ENCODE data around the gene GRIN3B. TPM values are rescaled to one million over a fixed set of nuclear protein-coding genes. Genes with fewer than 3 reads are reported as not detected.

The GRIN3B gene
- total and polyA plus RNA-seq, 2 of the 4 experiments (the other 2 are of a cell fraction) = under 0.01 to 0.91 TPM

- Histone ChIP-seq H3K27ac (ENCODE audit: insufficient read depth, low read length) (no peak overlapping the region), H2AK9ac (replicated peaks; ENCODE audit: low read depth, low read length, poor library complexity) (no peak overlapping the region), H3K4me3 (ENCODE audit: insufficient read depth, low read depth, low read length) (no peak overlapping the region), H2BK5ac (ENCODE audit: low read depth, low read length, poor library complexity, severe bottlenecking) (peak overlapping the region; percentile 16), H3K9me3 (ENCODE audit: control insufficient read depth, insufficient read depth, low read length) (no peaks in the 10 kb centered on the region), H2BK15ac (ENCODE audit: low read depth, low read length) (no peak overlapping the region), H3K27me3 (ENCODE audit: control insufficient read depth, insufficient read depth, low read length) (no peaks in the 10 kb centered on the region), H2BK20ac (ENCODE audit: low read depth, low read length) (no peak overlapping the region), H3K23ac (ENCODE audit: low read depth, low read length) (no peak overlapping the region), H3K79me1 (ENCODE audit: low read depth in 1 of 2, low read length in 2 of 2) (peaks cover 6 to 34% of the 10 kb centered on the region in 2 experiments; a peak in 3 of 4 replicates), H3K9me1 (ENCODE audit: insufficient read depth, low read length) (no peaks in the 10 kb centered on the region), H4K8ac (ENCODE audit: low read depth in 2 of 2, low read length in 2 of 2) (no peak overlapping the region), H4K91ac (ENCODE audit: insufficient read depth, low read depth, low read length) (no peak overlapping the region), H3K4me2 (ENCODE audit: low read depth, low read length) (no peak overlapping the region), H3K36me3 (ENCODE audit: control insufficient read depth, insufficient read depth, low read length) (peaks cover 42% of the 10 kb centered on the region), H4K5ac (ENCODE audit: low read depth, low read length) (no peak overlapping the region), H3K9ac (ENCODE audit: low read depth, low read length) (no peak overlapping the region), H3K4ac (ENCODE audit: low read depth, low read length) (no peak overlapping the region), H3K4me1 (ENCODE audit: control insufficient read depth, insufficient read depth, low read length) (peaks cover 7% of the 10 kb centered on the region; the same call in 1 of the 2 replicates), H4K20me1 (ENCODE audit: insufficient read depth, low read length) (peaks cover 58% of the 10 kb centered on the region), H3K18ac (ENCODE audit: low read depth, low read length) (no peak overlapping the region), H3K56ac (ENCODE audit: extremely low read depth, insufficient read depth, low read length) (no peak overlapping the region), H3K14ac (replicated peaks; ENCODE audit: low read depth, low read length) (no peak overlapping the region), H2AFZ (replicated peaks; ENCODE audit: low read length, poor library complexity) (no peak overlapping the region), H2BK120ac (ENCODE audit: low read depth, low read length) (no peak overlapping the region), H2AK5ac (ENCODE audit: low read depth, low read length) (no peak overlapping the region)
- intact Hi-C loops (cut with micrococcal nuclease) (no loop called here), in situ Hi-C loops (cut with MboI; ENCODE audit: low sequenced_read_pairs) (no loop called here), dilution Hi-C loops (cut with HindIII; ENCODE audit: low sequenced_read_pairs, unreplicated experiment) (no loop called here)
- ChIA-PET CTCF (no interaction called here), POLR2A (ENCODE audit: unreplicated experiment) (interaction anchor here (0.9 kb wide), 1 partner anchor 231 kb away, joined by 3 read pairs; no protein-coding TSS in a partner anchor)
- WGBS, 2 experiments (ENCODE audit: extremely low coverage in 2 of 2, insufficient read length in 1 of 2) = 97% methylated on average over 5 of the region's 22 CpGs; no CpG with 5 or more reads in 1 of the 2 experiments
- no peak for TF ChIP-seq ELK1 (IDR thresholded peaks at IDR 0.05; ENCODE audit: borderline replicate concordance, low read depth, low read length)
- TF ChIP-seq RAD21 (IDR thresholded peaks at IDR 0.05; ENCODE audit: low read length) = no peak
- TF ChIP-seq RFX5 (IDR thresholded peaks at IDR 0.05; ENCODE audit: low read depth, low read length) = no peak
- TF ChIP-seq CHD1 (IDR thresholded peaks at IDR 0.05; ENCODE audit: low read depth, low read length) = no peak
- TF ChIP-seq BHLHE40 (IDR thresholded peaks at IDR 0.05; ENCODE audit: low read depth, low read length) = no peak
- no peak for TF ChIP-seq RCOR1 (IDR thresholded peaks at IDR 0.05; ENCODE audit: insufficient replicate concordance, low read length)
- TF ChIP-seq CEBPB (IDR thresholded peaks at IDR 0.05; ENCODE audit: low read depth, low read length) = no peak
- no TSS peak for BruUV-seq (replicated peaks)
- DNase-seq = no peak
- ATAC-seq (ENCODE audit: low read depth) = no peak
Measured at GRCh38 chr19:1037621-1038064, 37.4 kb downstream of the GRIN3B start.

All from IMR-90 (cell line).